ENCODE results near the gene NDUFAF8.

GRCh38 chr17:81260641-81261040 is 21.5 kb downstream of the NDUFAF8 start:
- no peak for TF ChIP-seq POLR2A (IDR thresholded peaks at IDR 0.05)
- TF ChIP-seq, protein P1, sequence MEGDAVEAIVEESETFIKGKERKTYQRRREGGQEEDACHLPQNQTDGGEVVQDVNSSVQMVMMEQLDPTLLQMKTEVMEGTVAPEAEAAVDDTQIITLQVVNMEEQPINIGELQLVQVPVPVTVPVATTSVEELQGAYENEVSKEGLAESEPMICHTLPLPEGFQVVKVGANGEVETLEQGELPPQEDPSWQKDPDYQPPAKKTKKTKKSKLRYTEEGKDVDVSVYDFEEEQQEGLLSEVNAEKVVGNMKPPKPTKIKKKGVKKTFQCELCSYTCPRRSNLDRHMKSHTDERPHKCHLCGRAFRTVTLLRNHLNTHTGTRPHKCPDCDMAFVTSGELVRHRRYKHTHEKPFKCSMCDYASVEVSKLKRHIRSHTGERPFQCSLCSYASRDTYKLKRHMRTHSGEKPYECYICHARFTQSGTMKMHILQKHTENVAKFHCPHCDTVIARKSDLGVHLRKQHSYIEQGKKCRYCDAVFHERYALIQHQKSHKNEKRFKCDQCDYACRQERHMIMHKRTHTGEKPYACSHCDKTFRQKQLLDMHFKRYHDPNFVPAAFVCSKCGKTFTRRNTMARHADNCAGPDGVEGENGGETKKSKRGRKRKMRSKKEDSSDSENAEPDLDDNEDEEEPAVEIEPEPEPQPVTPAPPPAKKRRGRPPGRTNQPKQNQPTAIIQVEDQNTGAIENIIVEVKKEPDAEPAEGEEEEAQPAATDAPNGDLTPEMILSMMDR (IDR thresholded peaks at IDR 0.05), result no peak
